ENCODE results near the gene GREB1.

GRCh38 chr2:11577101-11577883 lies 43.4 kb downstream of the GREB1 start:
- TF ChIP-seq ATF3 (IDR thresholded peaks at IDR 0.05) (no peak), RAD21 (IDR thresholded peaks at IDR 0.05; ENCODE audit: low read depth) (no peak), POLR2A (IDR thresholded peaks at IDR 0.05; ENCODE audit: borderline replicate concordance, extremely low read depth, insufficient read depth, insufficient read length) (no peak), CTCF (IDR thresholded peaks at IDR 0.05 in 2 of 3, conservative IDR thresholded peaks at IDR 0.05 in 1 of 3; ENCODE audit: borderline replicate concordance in 1 of 3, insufficient read depth in 1 of 3, low read depth in 2 of 3, low read length in 2 of 3) (no peak), EZH2 (IDR thresholded peaks at IDR 0.05) (no peak), EZH2phosphoT487 (IDR thresholded peaks at IDR 0.05; ENCODE audit: borderline replicate concordance) (no peak), ZBTB33 (IDR thresholded peaks at IDR 0.05; ENCODE audit: extremely low read depth, insufficient replicate concordance, low read length) (no peak)
